Gastroesophageal sphincter (tissue), 3 donors: ENCODE measurements around the gene NCKAP5.

Experiments used
- CTCF ChIP-seq, 4 experiments: fragments of 200-600 bp in 2 of 4; fragments of 450-650 bp in 2 of 4; sonication (generic) in 1 of 4; IDR thresholded peaks; one replicate each; pipeline ENCODE4 v1.5.1; 2017 to 2019; ENCODE audit warnings: antibody characterized with exemption in 4 of 4, mild to moderate bottlenecking in 2 of 4, moderate library complexity in 2 of 4
- POLR2A ChIP-seq, 2 donors: fragments of 450-650 bp; IDR thresholded peaks; one replicate each; pipeline ENCODE4 v1.6.1; 2017; ENCODE audit warnings: antibody characterized with exemption in 2 of 2, mild to moderate bottlenecking in 2 of 2, moderate library complexity in 1 of 2
- POLR2AphosphoS5 ChIP-seq: sonication (generic); formaldehyde crosslinking; IDR thresholded peaks from one replicate; pipeline ENCODE4 v1.6.1; 2017; ENCODE audit warnings: antibody characterized with exemption

GRCh38 chr2:133271105-133271504, 297.2 kb downstream of the NCKAP5 start:
- TF ChIP-seq POLR2A (IDR thresholded peaks at IDR 0.05), result no peak
- no peak for TF ChIP-seq CTCF (IDR thresholded peaks at IDR 0.05)
- TF ChIP-seq POLR2AphosphoS5, result no peak
